ENCODE measurements around the gene IFRD2. TPM values are rescaled to one million over a fixed set of nuclear protein-coding genes. Genes with fewer than 3 reads are reported as not detected.
"Not testable (repeated sequence)": the region's sequence is repeated elsewhere in the genome, so short reads cannot be mapped to it uniquely, and the experiment has no call there.

IFRD2 gene
- total RNA-seq, 1 donor from 2014 or later, result 37.8 TPM

- no peak for DNase-seq
Measured at GRCh38 chr3:50265571-50265970, 26.7 kb downstream of the IFRD2 start.

DNA sequence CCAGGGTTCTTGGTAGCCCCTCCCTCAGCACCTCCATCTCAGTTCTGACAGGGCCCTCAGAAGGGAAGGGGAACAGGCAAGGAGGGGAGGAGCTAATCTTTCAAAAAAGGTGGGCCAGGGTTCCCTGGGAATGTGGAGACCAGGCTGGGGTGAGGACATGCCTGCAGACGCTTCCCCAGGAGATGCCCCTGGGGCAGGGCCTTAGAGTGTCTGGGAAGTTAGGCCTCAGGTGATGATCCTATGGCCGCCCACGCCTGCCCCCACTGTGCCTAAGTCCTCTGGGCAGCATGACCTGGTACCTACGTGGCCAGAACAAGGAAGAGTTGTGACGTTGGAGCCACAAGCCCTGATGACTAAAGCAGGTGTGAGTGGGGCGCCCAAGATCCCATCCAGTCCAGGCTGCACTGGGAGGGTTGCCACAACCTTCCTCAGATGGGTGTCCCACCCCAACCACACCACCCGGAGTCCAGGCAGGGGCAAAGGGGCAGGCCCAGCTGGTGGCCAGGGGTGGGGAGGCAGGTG, 27.2 kb downstream of the IFRD2 start:
- no peak for DNase-seq

GRCh38 chr3:50264383-50264963, 27.8 kb downstream of the IFRD2 start:
- peak; percentile 97 for DNase-seq

GRCh38 chr3:50263478-50264382, 28.5 kb downstream of the IFRD2 start:
- no peak for DNase-seq

- DNase-seq, result no peak
Measured at GRCh38 chr3:50262778-50263177, 29.5 kb downstream of the IFRD2 start.

- not testable (repeated sequence) for DNase-seq
Measured at GRCh38 chr3:50262200-50262599, 30.0 kb downstream of the IFRD2 start.

DNA sequence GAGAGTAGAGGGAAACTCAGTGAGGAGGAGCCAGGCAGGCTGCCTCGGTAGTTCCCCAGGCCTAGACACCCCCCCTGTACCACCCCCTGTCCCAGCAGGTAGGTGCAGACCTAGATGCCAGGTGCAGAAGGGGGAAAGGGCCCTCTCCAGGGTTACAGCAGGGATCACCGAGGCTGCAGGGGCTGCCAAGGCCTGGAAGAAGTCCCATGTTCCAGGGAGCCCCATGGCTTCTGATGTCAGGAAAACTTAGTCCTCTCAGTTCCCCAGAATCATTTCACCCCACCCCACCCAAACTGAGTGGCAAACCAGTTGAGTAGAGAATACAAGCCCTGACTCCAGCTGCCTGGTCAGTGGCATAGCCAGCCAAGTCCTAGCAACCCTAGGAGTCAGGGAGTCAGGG, 30.7 kb downstream of the IFRD2 start:
- DNase-seq, result peak; percentile 23

DNA sequence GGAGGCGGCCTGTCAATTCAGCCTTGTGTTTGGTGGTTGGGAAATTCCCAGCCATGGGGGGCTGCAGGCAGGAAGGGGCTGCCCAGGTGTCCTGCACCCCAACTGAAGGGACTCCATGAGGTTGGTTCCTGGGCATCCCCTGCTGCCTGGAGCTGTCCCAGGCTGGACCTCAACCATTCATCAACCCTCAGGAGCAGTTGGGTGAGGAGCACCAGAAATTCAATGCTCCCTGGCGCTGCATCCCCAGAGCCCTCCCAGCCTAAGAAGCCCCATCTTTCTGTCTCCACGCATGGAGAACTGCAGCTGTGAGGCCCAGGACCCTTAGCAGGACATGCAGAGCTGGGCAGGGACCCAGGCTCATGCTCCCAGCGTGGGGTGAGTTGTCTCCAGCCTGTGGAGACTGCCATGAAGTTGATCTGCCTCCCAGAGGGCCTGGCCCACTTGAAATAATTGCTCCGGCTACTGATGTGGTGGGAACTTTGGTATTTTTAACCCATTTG, 31.2 kb downstream of the IFRD2 start:
- DNase-seq, result no peak

DNA sequence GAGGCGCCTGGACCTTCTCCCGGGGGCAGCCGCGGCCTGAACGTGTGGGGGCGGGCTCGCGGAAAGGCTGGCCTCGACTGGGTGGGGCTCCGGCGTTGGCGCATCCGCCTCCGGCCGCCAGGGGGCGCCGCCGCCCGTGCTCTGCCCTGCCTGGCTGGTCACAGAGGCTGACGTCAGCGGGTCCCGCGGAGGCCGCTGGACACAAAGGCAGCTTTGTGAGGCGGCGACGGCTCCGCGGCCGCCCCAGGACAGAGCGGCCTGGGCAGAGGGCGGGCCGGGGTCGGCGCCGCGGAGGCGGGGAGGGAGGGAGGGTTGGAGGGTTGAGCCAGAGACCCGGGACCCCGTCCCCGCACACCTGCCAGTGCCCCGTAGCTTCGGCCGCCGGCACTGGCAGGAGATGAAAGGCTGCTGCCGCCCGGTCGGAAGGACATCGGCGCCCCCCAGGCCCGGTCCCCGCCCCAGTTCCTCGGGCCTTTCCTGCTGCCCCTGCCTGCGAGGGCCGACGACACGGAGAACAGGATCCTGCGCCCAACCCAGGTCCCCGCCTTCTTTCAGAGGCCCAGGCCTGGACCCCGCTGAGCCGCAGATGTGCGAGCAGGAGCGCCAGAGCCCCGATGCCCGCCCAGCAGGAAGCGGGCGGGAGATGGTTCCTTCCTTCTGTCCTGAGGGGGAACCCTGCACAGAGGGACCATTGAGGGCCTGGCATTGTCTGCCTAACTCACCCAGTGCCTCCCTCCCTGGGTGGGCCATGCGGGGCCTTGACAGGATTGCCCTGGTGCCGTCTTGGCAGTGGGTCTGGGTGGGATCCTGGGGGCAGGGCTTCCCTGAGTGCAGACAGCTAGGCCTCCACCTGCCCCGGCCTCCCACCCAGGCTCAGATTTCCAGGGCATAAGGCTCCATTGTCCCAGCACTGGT, 31.9 kb downstream of the IFRD2 start:
- DNase-seq, result peak; percentile 97

- DNase-seq, result no peak
Measured at GRCh38 chr3:50259432-50260026, 32.7 kb downstream of the IFRD2 start.

DNA sequence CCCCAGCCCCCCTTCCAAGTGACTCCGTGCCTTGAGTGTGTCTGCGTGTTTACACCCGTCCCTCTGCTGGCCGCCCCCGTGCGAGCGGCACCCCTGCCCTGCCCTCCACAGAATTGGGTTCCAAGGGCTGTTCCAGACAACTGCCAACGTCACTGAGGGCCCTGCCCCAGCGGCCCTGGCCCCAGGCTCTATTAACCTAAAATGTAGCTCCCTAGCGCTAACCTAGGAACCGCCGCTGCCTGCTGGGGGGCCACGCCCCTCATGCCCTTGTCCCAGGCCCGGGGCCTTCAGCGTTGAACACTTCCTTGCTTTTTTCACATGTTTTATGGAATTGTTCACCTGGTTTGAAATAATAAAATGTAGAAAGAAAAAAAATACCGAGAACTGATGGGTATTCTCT, 33.2 kb downstream of the IFRD2 start:
- DNase-seq, result peak; percentile 21

DNA sequence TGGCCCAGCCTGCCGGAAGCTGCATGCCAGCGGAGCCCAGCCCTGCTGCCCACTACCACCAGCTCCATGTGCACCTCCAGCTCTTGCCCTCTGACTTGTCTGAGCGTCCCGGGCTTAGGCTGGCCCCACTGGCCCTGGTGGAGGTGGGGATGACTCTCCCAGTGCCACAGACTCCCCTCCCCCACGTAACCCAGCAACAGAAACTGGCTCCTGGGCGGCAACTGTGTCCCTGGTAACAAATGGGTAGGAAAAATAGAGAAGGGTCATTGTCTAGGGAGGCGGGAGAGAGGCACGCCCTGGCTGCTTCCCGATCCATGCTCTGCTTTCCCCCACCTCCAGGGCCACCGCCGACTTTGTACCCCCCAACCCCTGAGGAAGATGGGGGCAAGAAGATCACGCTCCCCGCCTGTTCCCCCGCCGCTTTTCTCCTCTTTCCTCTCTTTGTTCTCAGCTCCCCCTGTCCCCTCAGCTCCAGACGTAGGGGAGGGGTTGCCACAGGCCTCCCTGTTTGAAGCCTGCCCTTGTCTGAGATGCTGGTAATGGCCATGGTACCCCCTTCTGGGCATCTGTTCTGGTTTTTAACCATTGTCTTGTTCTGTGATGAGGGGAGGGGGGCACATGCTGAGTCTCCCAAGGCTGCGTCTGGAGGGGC, 34.1 kb downstream of the IFRD2 start:
- DNase-seq, result peak; percentile 36

GRCh38 chr3:50256978-50257890, 35.0 kb downstream of the IFRD2 start:
- peak; percentile 32 for DNase-seq

GRCh38 chr3:50255251-50255615, 37.0 kb downstream of the IFRD2 start:
- DNase-seq, result no peak

- DNase-seq, result no peak
Measured at GRCh38 chr3:50254577-50255250, 37.5 kb downstream of the IFRD2 start.

- DNase-seq, result no peak
Measured at GRCh38 chr3:50251220-50251619, 41.0 kb downstream of the IFRD2 start.

DNA sequence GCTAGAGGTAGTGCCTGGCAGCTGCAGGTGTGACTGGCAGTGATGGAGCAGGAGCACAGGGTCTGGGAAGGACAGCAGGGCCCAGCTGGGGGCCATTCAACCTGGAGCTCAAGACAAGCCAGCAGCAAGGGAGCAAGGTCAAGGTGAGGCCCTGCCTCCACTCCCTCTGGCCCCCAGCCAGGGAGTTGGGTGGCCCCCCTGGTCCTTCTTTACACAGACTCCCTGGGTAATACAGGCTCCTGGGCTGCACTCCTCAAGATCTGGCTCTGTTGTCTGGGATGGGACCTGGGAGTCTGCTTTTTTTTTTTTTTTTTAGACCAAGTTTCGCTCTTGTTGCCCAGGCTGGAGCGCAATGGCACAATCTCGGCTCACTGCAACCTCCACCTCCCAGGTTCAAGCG, 41.7 kb downstream of the IFRD2 start:
- no peak for DNase-seq

DNA sequence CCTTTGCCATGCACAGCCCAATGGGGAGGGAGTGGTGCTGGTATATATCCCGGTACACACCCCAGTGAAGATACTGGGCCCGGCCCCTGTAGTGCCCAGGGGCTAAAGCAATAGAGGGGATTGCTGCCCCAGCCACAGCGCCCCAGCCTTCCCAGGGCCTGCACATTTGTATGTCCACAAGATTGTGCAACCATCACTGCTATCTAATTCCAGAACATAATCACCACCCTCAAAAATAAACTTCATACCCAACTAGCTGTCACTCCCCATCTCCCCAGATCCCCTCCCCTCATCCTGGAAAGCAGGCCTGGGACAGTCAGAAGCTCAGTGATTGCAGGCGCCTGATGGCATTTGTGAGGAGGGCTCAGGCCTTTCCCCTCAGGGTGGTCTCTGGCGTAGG, 42.8 kb downstream of the IFRD2 start:
- DNase-seq, result no peak

DNA sequence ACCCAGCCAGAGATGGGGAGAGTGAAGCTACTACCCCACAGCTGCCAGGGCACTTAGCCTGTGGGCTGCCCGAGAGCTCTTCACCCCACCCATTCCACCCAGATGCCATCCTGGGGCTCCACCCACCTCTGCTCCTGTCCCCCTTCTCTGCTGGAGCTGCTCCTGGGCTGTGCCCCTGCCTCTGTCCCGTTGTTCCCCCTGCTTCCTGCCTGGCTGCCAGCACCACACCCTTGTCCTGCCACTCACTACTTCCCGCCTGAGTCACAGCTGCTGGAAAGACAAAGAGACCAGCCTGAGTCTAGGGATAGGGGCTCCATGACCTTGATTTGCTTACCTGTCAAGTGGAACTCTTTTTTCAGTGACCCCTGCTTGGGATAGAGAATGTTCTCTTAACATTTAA, 43.8 kb downstream of the IFRD2 start:
- peak; percentile 68 for DNase-seq

GRCh38 chr3:50246517-50246954, 45.7 kb downstream of the IFRD2 start:
- peak; percentile 73 for DNase-seq

Data from tongue (tissue), 2 donors.